HepG2 (cell line): Measurements from ENCODE around the gene GRHL1. TPM values are rescaled to one million over a fixed set of nuclear protein-coding genes. Genes with fewer than 3 reads are reported as not detected.
"Not testable (repeated sequence)": the region's sequence is repeated elsewhere in the genome, so short reads cannot be mapped to it uniquely, and the experiment has no call there.

Experiments
- ATAC-seq: fragments of 200-7000 bp; cut with Tn5 transposase; 3 replicates; pipeline ENCODE4 v1.9.1; 2020; ENCODE audit warnings: mild to moderate bottlenecking, moderate library complexity
- BruUV-seq: library from RNA; stranded (reverse); fragments of 400-500 nt; replicated peaks from 2 replicates; lab custom pipeline; 2021; lab: Mats Ljungman, UMichigan
- CTCF ChIA-PET: fragments of 300-600 bp; formaldehyde crosslinking; extraction: SDS; loops from one replicate; lab custom pipeline; 2021; ENCODE audit warnings: low total read pairs, inconsistent platforms, low intra/inter-chr PET ratio; lab: Yijun Ruan, JAX
- POLR2A ChIA-PET: fragments of 350-600 bp; sonication (Branson Sonifier 250); formaldehyde crosslinking; loops from one replicate; lab custom pipeline; 2020; ENCODE audit warnings: antibody characterized with exemption, inconsistent platforms; lab: Yijun Ruan, JAX
- DNase-seq: peaks from one replicate; pipeline ENCODE4 v3.0.0-alpha.2; 2015; ENCODE audit warnings: low spot score
- FAIRE-seq: peaks from 3 replicates; lab custom pipeline; 2011; peaks lifted over from hg19 to GRCh38; lab: Jason Lieb, UNC
- H2AFZ ChIP-seq: one replicate; pipeline ENCODE4 v1.6.1; 2011; ENCODE audit warnings: low read length, inconsistent platforms
- H3K27ac ChIP-seq: fragments of 300-600 bp; 3 replicates; pipeline ENCODE4 v1.8.0; 2011; ENCODE audit warnings: mixed run types, mild to moderate bottlenecking, mixed read lengths, low read length, inconsistent platforms; ENCODE audit not compliant: insufficient read depth; ENCODE audit errors: extremely low read length
- H3K27me3 ChIP-seq, 2 experiments: fragments of 200-600 bp in 1 of 2; 2 replicates in 1 of 2; 3 replicates in 1 of 2; pipeline versions ENCODE4 v1.6.0 to v1.8.0; 2011; ENCODE audit warnings: low read length in 2 of 2, mild to moderate bottlenecking in 2 of 2, moderate library complexity in 2 of 2, inconsistent platforms in 1 of 2; ENCODE audit not compliant: insufficient read depth in 2 of 2, control insufficient read depth in 1 of 2
- H3K36me3 ChIP-seq, 2 experiments: fragments of 200-600 bp in 1 of 2; replicated peaks in 1 of 2; 2 replicates in 1 of 2; 3 replicates in 1 of 2; pipeline versions ENCODE4 v1.5.1 to v1.8.0; 2011; ENCODE audit warnings: low read length in 2 of 2, inconsistent platforms in 1 of 2; ENCODE audit not compliant: insufficient read depth in 2 of 2, control insufficient read depth in 1 of 2
- H3K4me1 ChIP-seq: 2 replicates; pipeline ENCODE4 v1.5.1; 2012; ENCODE audit warnings: low read length, inconsistent platforms; ENCODE audit not compliant: insufficient read depth
- H3K4me2 ChIP-seq: 2 replicates; pipeline ENCODE4 v1.6.0; 2011; ENCODE audit warnings: low read depth, low read length, inconsistent platforms
- H3K4me3 ChIP-seq, 3 experiments: fragments of 200-600 bp in 1 of 3; sonication (generic), shearing (Covaris generic) in 1 of 3; replicated peaks in 1 of 3; 2 replicates each; pipeline ENCODE4 v1.5.1; 2011 to 2016; ENCODE audit warnings: low read length in 3 of 3, inconsistent platforms in 2 of 3, low read depth in 2 of 3, mild to moderate bottlenecking in 2 of 3, control low read depth in 1 of 3, mixed read lengths in 1 of 3; ENCODE audit not compliant: insufficient read depth in 1 of 3
- H3K79me2 ChIP-seq: one replicate; pipeline ENCODE4 v1.6.1; 2011; ENCODE audit warnings: low read length, inconsistent platforms; ENCODE audit not compliant: insufficient read depth
- H3K9ac ChIP-seq: 2 replicates; pipeline ENCODE4 v1.6.0; 2011; ENCODE audit warnings: mild to moderate bottlenecking, low read depth, low read length, inconsistent platforms; ENCODE audit not compliant: insufficient read depth
- H3K9me3 ChIP-seq: 2 replicates; pipeline ENCODE4 v1.5.1; 2012; ENCODE audit warnings: mild to moderate bottlenecking, low read length
- H4K20me1 ChIP-seq: 2 replicates; pipeline ENCODE4 v1.6.0; 2011; ENCODE audit warnings: inconsistent platforms, mild to moderate bottlenecking, low read length, moderate library complexity; ENCODE audit not compliant: insufficient read depth
- AHDC1 ChIP-seq: sonication (generic); formaldehyde crosslinking; IDR thresholded peaks from 2 replicates; pipeline ENCODE4 v1.5.1; 2020; ENCODE audit warnings: mild to moderate bottlenecking, missing genetic modification reagents, borderline replicate concordance
- WGBS: methylation state at CpG from one replicate; pipeline ENCODE4 v1.1.6; 2017; ENCODE audit warnings: low lambda C conversion rate; 5-methylcytosine and 5-hydroxymethylcytosine counted together
- in situ Hi-C: cut with HindIII; loops from 2 replicates; pipeline ENCODE4 v1.10.0; 2017; ENCODE audit warnings: low pct_unique_long_range_greater_than_20kb; ENCODE audit not compliant: extremely low pct_ligation_motif_present
- intact Hi-C: fragments of 100-400 bp; cut with micrococcal nuclease; formaldehyde crosslinking; loops from one replicate; pipeline ENCODE4 v1.10.0; 2022; ENCODE audit not compliant: unreplicated experiment
- polyA plus RNA-seq, 8 experiments: library from polyadenylated mRNA; depleted of rRNA in 3 of 8; stranded (reverse) in 7 of 8; unstranded in 1 of 8; fragments of >200 nt; fragmentation: Illumina TruSeq in 4 of 8; extraction: Trizol in 4 of 8; gene quantifications; 2 replicates each; pipeline versions ENCODE4 v1.2.1 to v1.2.3, GENCODE V29; 2011 to 2016; ENCODE audit warnings: low read depth in 4 of 8, missing spikeins in 1 of 8, mixed read lengths in 1 of 8; ENCODE audit not compliant: insufficient read depth in 1 of 8
- total RNA-seq, 5 experiments: library from RNA; depleted of rRNA; stranded (reverse); fragments of >200 nt; fragmentation: Illumina TruSeq; extraction: Trizol; gene quantifications; 2 replicates each; pipeline ENCODE4 v1.2.3, GENCODE V29; 2016; ENCODE audit warnings: low read depth in 1 of 5

GRHL1 gene
- total and polyA plus RNA-seq, 2 of the 13 experiments (the other 11 are each of a cell fraction or from before 2014, with no cell fraction given): 9.3 to 12.0 TPM

DNA sequence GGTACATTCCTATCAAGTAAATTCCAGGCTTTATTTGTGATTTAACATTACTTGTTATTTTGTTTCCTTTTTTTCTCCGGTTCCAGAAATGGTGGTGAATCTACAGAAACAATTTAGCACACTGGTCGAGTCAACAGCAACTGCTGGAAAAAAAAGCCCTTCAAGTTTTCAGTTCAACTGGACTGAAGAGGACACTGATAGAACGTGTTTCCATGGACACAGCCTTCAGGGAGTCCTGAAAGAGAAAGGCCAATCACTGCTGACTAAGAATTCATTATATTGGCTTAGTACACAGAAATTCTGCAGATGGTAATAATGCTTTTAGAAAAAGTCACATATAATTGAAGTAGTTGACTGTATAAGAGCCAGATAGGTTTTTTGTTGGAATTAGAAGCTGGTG is 32.0 kb upstream of the GRHL1 start:
- no peak for FAIRE-seq
- H3K36me3 ChIP-seq: peaks cover 4 to 17% of the 10 kb centered on the region in 2 experiments
- no TSS peak for BruUV-seq

DNA sequence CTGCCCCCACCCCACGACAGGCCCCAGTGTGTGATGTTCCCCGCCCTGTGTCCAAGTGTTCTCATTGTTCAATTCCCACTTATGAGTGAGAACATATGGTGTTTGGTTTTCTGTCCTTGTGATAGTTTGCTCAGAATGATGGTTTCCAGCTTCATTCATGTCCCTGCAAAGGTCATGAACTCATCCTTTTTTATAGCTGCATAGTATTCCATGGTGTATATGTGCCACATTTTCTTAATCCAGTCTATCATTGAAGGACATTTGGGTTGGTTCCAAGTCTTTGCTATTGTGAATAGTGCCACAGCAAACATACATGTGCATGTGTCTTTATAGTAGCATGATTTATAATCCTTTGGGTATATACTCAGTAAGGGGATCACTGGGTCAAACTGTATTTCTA is 24.5 kb upstream of the GRHL1 start:
- H4K20me1 ChIP-seq, H3K4me2 ChIP-seq, H3K4me1 ChIP-seq, ATAC-seq, H2AFZ ChIP-seq, FAIRE-seq, H3K4me3 ChIP-seq, POLR2A ChIA-PET, DNase-seq, CTCF ChIA-PET, H3K27me3 ChIP-seq, H3K27ac ChIP-seq, H3K9me3 ChIP-seq, H3K9ac ChIP-seq, BruUV-seq, intact Hi-C loops, in situ Hi-C loops, H3K79me2 ChIP-seq, H3K36me3 ChIP-seq: not testable (repeated sequence)
- WGBS: 100% methylated on average over 2 of the region's 2 CpGs

More for the DNA sequence above, 32.0 kb upstream of the GRHL1 start:
- DNase-seq (no peak), ATAC-seq (no peak)
- ChIA-PET POLR2A (no interaction called here), CTCF (no interaction called here)
- no peak overlapping the region for H3K27ac ChIP-seq
- H3K27me3 ChIP-seq: no peaks in the 10 kb centered on the region
- intact Hi-C loops (no loop called here), in situ Hi-C loops (no loop called here)
- no peak overlapping the region for H3K4me2 ChIP-seq
- TF ChIP-seq AHDC1 (CRISPR knock-in tag): no peak
- H2AFZ ChIP-seq: no peak overlapping the region
- 70% methylated on average over 3 of the region's 3 CpGs for WGBS
- H4K20me1 ChIP-seq: no peaks in the 10 kb centered on the region
- no peak overlapping the region for H3K9ac ChIP-seq
- no peaks in the 10 kb centered on the region for H3K9me3 ChIP-seq
- no peaks in the 10 kb centered on the region for H3K79me2 ChIP-seq
- no peak overlapping the region for H3K4me3 ChIP-seq
- H3K4me1 ChIP-seq: no peaks in the 10 kb centered on the region
